Psoas muscle (tissue), 8 donors: Measurements from ENCODE around the gene LEMD3. TPM values are rescaled to one million over a fixed set of nuclear protein-coding genes. Genes with fewer than 3 reads are reported as not detected.

Experiments used
- ATAC-seq, 4 donors: fragments of 200-7000 bp; cut with Tn5 transposase; one replicate each; pipeline ENCODE4 v1.9.1; 2020; ENCODE audit warnings: moderate library complexity in 3 of 4, mild to moderate bottlenecking in 2 of 4
- DNase-seq, 2 donors: peaks; one replicate each; pipeline ENCODE4 v3.0.0-alpha.2; 2020
- H3K27ac ChIP-seq: fragments of 200-600 bp; one replicate; pipeline ENCODE4 v1.8.0; 2022
- H3K27me3 ChIP-seq, 3 donors: fragments of 200-600 bp in 1 of 3; one replicate each; pipeline versions ENCODE4 v1.6.1 to v1.8.0; 2013 to 2022; ENCODE audit warnings: low read length in 2 of 3, mild to moderate bottlenecking in 2 of 3, moderate library complexity in 1 of 3; ENCODE audit not compliant: insufficient read depth in 3 of 3
- H3K36me3 ChIP-seq, 2 donors: fragments of 200-600 bp in 1 of 2; one replicate each; pipeline versions ENCODE4 v1.6.1 to v1.8.0; 2013 to 2022; ENCODE audit warnings: low read depth in 1 of 2, mild to moderate bottlenecking in 1 of 2, moderate library complexity in 1 of 2; ENCODE audit not compliant: insufficient read depth in 1 of 2
- H3K4me1 ChIP-seq: fragments of 200-600 bp; one replicate; pipeline ENCODE4 v1.8.0; 2022
- H3K4me3 ChIP-seq: fragments of 200-600 bp; one replicate; pipeline ENCODE4 v1.8.0; 2022; ENCODE audit warnings: mild to moderate bottlenecking
- H3K9me3 ChIP-seq: fragments of 200-600 bp; one replicate; pipeline ENCODE4 v1.8.0; 2022
- WGBS, 3 donors: extraction: QIAGEN DNeasy Blood & Tissue Kit; methylation state at CpG; one replicate each; pipeline versions ENCODE4 v1.1.6 to v1.1.7; 2013; 5-methylcytosine and 5-hydroxymethylcytosine counted together
- intact Hi-C, 2 donors: fragments of 100-400 bp; cut with DNase I; formaldehyde crosslinking; loops; one replicate each; pipeline versions ENCODE4 v1.11.0 to v1.14.2; 2022
- polyA plus RNA-seq, 3 donors: library from polyadenylated mRNA; stranded (reverse); fragments of 200-250 nt; gene quantifications; one replicate each; pipeline ENCODE4 v1.2.3, GENCODE V29; 2013
- total RNA-seq, 4 donors: library from RNA; stranded (reverse); fragmentation: NEBNext Ultra II Directional in 2 of 4; extraction: Animal tissue kit (Norgen Biotek cat#: 25700) in 2 of 4; gene quantifications; one replicate each; pipeline versions ENCODE4 v1.2.1 to v1.2.4, GENCODE V29; 2021 to 2023
- TF ChIP-seq, protein P1 (sequence below): fragments of 200-600 bp; IDR thresholded peaks from one replicate; pipeline ENCODE4 v1.8.0; 2022; ENCODE audit warnings: antibody characterized with exemption
- donor health status: healthy with polysubstance abuse.
- donor health status: DM: no; HTN: no; CAD: no; lungs with moderate emphysema.
- donor health status: Bipolar disorder and iron deficiency.
- donor health status: healthy.
- donor health status: DM: yes; HTN: yes; CAD: no.
- donor health status: DM: no; HTN: no; CAD: no.
- donor health status: DM: no; HTN: no; CAD: no.
- donor health status: DM: yes; HTN: yes; CAD: no.

LEMD3 gene
- total and polyA plus RNA-seq, 7 donors = 5.4 to 17.1 (median 10.4) TPM

DNA sequence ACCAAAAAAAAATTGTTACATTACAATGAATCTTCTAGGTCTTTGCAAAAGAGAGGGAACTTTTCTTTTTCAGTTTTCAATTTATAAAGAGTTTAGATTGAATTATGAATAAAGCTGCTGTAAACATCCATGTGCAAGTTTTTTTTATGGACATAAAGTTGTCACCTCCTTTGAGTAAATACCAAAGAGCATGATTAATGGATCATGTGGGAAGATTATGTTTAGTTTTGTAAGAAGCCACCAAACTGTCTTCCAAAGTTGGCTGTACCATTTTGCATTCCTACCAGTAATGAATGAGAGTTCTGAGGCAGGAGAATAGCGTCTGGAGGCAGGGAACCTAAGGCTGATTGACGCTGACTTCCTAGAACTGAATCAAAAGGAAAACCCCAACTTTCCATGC lies 30.2 kb downstream of the LEMD3 start:
- ATAC-seq (no peak), DNase-seq (no peak)
- no peaks in the 10 kb centered on the region for H3K36me3 ChIP-seq
- H3K9me3 ChIP-seq = peaks cover 10% of the 10 kb centered on the region
- H3K4me1 ChIP-seq = peaks cover 20% of the 10 kb centered on the region
- intact Hi-C loops = no loop called here
- WGBS, 3 donors = 66 to 81% (median 69%) methylated on average over 2 of the region's 2 CpGs
- H3K4me3 ChIP-seq = no peak overlapping the region
- no peak overlapping the region for H3K27ac ChIP-seq
- TF ChIP-seq, protein P1, sequence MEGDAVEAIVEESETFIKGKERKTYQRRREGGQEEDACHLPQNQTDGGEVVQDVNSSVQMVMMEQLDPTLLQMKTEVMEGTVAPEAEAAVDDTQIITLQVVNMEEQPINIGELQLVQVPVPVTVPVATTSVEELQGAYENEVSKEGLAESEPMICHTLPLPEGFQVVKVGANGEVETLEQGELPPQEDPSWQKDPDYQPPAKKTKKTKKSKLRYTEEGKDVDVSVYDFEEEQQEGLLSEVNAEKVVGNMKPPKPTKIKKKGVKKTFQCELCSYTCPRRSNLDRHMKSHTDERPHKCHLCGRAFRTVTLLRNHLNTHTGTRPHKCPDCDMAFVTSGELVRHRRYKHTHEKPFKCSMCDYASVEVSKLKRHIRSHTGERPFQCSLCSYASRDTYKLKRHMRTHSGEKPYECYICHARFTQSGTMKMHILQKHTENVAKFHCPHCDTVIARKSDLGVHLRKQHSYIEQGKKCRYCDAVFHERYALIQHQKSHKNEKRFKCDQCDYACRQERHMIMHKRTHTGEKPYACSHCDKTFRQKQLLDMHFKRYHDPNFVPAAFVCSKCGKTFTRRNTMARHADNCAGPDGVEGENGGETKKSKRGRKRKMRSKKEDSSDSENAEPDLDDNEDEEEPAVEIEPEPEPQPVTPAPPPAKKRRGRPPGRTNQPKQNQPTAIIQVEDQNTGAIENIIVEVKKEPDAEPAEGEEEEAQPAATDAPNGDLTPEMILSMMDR = no peak
- no peaks in the 10 kb centered on the region for H3K27me3 ChIP-seq

DNA sequence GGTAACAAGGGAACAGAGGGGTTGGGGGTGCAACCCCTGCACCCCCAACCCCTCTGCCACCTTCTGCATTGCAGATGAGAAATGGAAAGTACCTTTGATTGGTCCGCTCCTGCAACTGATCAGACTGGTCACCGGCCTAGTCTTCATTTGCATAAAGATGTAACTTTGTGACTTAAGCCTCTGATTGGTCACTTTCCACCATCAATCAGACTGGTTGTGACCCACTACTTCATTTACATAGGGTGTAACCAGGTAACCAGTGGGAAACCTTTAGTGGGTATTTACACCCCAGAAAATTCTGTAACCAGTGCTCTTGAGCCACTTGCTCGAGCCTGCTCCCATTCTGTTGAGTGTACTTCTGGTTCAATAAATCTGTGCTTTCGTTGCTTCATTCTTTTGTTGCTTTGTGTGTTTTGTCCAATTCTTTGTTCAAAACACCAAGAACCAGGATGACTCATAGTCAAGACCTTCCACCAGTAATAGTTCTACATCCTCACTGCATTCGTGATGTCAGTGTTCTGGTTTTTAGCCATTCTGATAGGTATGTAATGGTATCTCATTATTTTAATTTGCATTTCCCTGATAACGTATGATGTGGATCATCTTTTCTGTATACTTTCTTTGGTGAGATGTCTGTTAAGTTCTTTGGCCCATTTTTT lies 30.8 kb downstream of the LEMD3 start:
- TF ChIP-seq, protein P1 = no peak
- Histone ChIP-seq H3K27me3 (no peaks in the 10 kb centered on the region), H3K4me1 (peaks cover 16% of the 10 kb centered on the region), H3K27ac (no peak overlapping the region), H3K36me3 (no peaks in the 10 kb centered on the region), H3K4me3 (no peak overlapping the region), H3K9me3 (peaks cover 10% of the 10 kb centered on the region)
- intact Hi-C loops = no loop called here
- ATAC-seq (no peak), DNase-seq (no peak)
- 94 to 97% (median 95%) methylated on average over 6 of the region's 6 CpGs for WGBS, 3 donors

DNA sequence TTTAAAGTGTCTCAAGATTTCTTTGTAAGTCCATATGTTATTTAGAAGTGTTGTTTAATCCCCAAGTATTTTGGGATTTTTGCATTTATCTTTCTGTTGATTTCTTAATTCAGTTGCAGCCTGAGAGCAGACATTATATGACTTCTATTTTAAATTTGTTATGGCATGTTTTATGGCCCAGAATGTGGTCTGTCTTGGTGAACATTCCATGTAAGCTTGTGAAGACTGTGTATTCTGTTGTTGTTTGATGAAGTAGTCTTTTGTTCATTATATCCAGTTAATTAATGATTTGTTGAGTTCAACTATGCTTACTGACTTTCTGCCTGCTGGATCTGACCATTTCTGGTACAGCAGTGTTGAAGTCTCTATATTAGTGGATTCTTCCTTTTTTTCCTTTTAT lies 34.0 kb downstream of the LEMD3 start:
- no peaks in the 10 kb centered on the region for H3K27me3 ChIP-seq
- ATAC-seq = no peak
- intact Hi-C loops = no loop called here

DNA sequence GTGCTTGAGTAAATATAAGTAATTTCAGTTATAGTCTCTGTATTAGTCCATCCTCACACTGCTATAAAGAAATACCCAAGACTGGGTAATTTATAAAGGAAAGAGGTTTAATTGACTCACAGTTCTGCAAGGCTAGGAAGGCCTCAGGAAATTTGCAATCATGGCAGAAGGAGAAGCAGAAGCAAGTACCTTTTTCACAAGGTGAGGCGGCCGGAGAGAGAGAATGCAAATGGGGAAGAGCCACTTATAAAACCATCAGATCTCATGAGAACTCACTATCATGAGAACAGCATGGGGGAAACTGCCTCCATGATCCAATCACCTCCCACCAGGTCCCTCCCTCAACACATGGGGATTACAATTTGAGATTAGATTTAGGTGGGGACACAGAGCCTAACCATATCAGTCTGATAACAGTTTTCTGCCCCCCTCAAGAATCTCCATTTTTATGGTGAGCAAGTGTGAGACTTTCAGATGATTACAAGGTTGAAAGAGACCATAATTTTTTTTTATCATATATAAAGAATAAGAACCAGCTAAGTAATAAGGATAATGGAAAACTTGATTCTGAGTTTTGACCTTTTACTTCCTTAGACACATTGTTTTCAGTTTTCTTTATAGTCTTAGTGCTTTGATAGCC lies 35.6 kb downstream of the LEMD3 start:
- Histone ChIP-seq H3K27ac (no peak overlapping the region), H3K4me1 (peaks cover 23% of the 10 kb centered on the region), H3K9me3 (no peaks in the 10 kb centered on the region), H3K4me3 (no peak overlapping the region), H3K36me3 (no peaks in the 10 kb centered on the region), H3K27me3 (no peaks in the 10 kb centered on the region)
- intact Hi-C loops = no loop called here
- no peak for ATAC-seq
- 94 to 100% (median 95%) methylated on average over 2 of the region's 2 CpGs for WGBS, 3 donors
- no peak for DNase-seq
- TF ChIP-seq, protein P1 = no peak

More for the DNA sequence above, 34.0 kb downstream of the LEMD3 start:
- no peaks in the 10 kb centered on the region for H3K36me3 ChIP-seq
- TF ChIP-seq, protein P1 = no peak
- no peaks in the 10 kb centered on the region for H3K9me3 ChIP-seq
- DNase-seq = no peak
- no peak overlapping the region for H3K4me3 ChIP-seq
- H3K27ac ChIP-seq = no peak overlapping the region
- peaks cover 14% of the 10 kb centered on the region for H3K4me1 ChIP-seq

DNA sequence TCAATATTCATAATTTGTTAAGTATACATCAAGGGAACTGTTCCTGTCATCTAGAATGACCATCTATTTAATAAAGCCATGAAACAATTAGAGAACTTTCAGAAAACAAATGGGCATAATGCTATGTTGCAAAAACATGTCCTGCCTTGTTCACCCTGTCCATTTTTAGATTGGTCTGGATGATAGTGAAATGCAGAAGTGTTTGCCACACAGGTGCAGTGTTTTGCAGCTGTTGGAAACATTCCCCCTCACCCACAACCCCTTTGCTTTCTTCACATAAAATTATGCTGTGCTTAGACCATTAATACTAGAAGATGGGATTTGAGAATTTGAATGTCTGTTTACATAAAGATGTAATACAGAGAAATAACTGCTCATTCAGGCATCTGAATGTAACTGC lies 36.5 kb downstream of the LEMD3 start:
- Histone ChIP-seq H3K27me3 (no peaks in the 10 kb centered on the region), H3K9me3 (no peaks in the 10 kb centered on the region), H3K36me3 (no peaks in the 10 kb centered on the region), H3K27ac (no peak overlapping the region), H3K4me3 (no peak overlapping the region), H3K4me1 (peaks cover 25% of the 10 kb centered on the region)
- TF ChIP-seq, protein P1 = no peak
- intact Hi-C loops = no loop called here
- DNase-seq = no peak
- no peak for ATAC-seq
